HepG2 (cell line): Measurements from ENCODE around the gene SDC4. TPM values are rescaled to one million over a fixed set of nuclear protein-coding genes. Genes with fewer than 3 reads are reported as not detected.

Experiments used
- AHDC1 ChIP-seq: sonication (generic); formaldehyde crosslinking; IDR thresholded peaks from 2 replicates; pipeline ENCODE4 v1.5.1; 2020; ENCODE audit warnings: mild to moderate bottlenecking, missing genetic modification reagents, borderline replicate concordance
- ATF3 ChIP-seq: sonication (generic); formaldehyde crosslinking; IDR thresholded peaks from 2 replicates; pipeline ENCODE4 v1.4.0; 2020; ENCODE audit warnings: missing genetic modification reagents
- HMG20B ChIP-seq: conservative IDR thresholded peaks from 2 replicates; pipeline ENCODE4 v1.6.1; 2016; ENCODE audit warnings: missing genetic modification reagents, missing compliant biosample characterization
- HNF1A ChIP-seq, 2 experiments: sonication (generic) in 1 of 2; formaldehyde crosslinking in 1 of 2; IDR thresholded peaks; 2 replicates each; pipeline versions ENCODE4 v1.4.0 to v1.6.1; 2016 to 2020; ENCODE audit warnings: borderline replicate concordance in 1 of 2, low read depth in 1 of 2, mild to moderate bottlenecking in 1 of 2, missing genetic modification reagents in 1 of 2
- MAZ ChIP-seq, 2 experiments: sonication (generic) in 1 of 2; formaldehyde crosslinking in 1 of 2; IDR thresholded peaks; 2 replicates each; pipeline versions ENCODE4 v1.5.0 to v1.6.1; 2012 to 2020; ENCODE audit warnings: low read depth in 2 of 2, mild to moderate bottlenecking in 2 of 2, borderline replicate concordance in 1 of 2, improper control_type of control experiment in 1 of 2, low read length in 1 of 2, missing genetic modification reagents in 1 of 2, moderate library complexity in 1 of 2
- PHF5A ChIP-seq: IDR thresholded peaks from one replicate; pipeline ENCODE4 v1.6.1; 2018; ENCODE audit warnings: low read depth, missing genetic modification reagents; ENCODE audit not compliant: unreplicated experiment
- POLR2AphosphoS2 ChIP-seq: IDR thresholded peaks from 2 replicates; pipeline ENCODE4 v1.6.1; 2011; ENCODE audit warnings: low read depth, low read length, improper control_type of control experiment
- RAD51 ChIP-seq: fragments of 450-650 bp; IDR thresholded peaks from 2 replicates; pipeline ENCODE4 v1.6.1; 2016; ENCODE audit warnings: borderline replicate concordance
- SP5 ChIP-seq: IDR thresholded peaks from 2 replicates; pipeline ENCODE4 v1.6.1; 2016; ENCODE audit warnings: low read depth, borderline replicate concordance
- ZBTB46 ChIP-seq: sonication (generic); formaldehyde crosslinking; IDR thresholded peaks from 2 replicates; pipeline ENCODE4 v1.4.0; 2020; ENCODE audit warnings: mild to moderate bottlenecking, missing genetic modification reagents, borderline replicate concordance
- ZBTB8A ChIP-seq: sonication (generic); formaldehyde crosslinking; IDR thresholded peaks from 2 replicates; pipeline ENCODE4 v1.4.0; 2020; ENCODE audit warnings: mild to moderate bottlenecking, low read depth, missing genetic modification reagents, borderline replicate concordance
- ZNF432 ChIP-seq: sonication (generic); formaldehyde crosslinking; IDR thresholded peaks from 2 replicates; pipeline ENCODE4 v1.5.0; 2020; ENCODE audit warnings: missing genetic modification reagents, mild to moderate bottlenecking, borderline replicate concordance
- ZNF782 ChIP-seq: sonication (generic); formaldehyde crosslinking; IDR thresholded peaks from 2 replicates; pipeline ENCODE4 v1.4.0; 2020; ENCODE audit warnings: missing genetic modification reagents, mild to moderate bottlenecking, borderline replicate concordance
- ZNF816 ChIP-seq: sonication (generic); formaldehyde crosslinking; IDR thresholded peaks from 2 replicates; pipeline ENCODE4 v1.8.0; 2022; ENCODE audit warnings: missing genetic modification reagents, mild to moderate bottlenecking, borderline replicate concordance
- polyA plus RNA-seq, 8 experiments: library from polyadenylated mRNA; depleted of rRNA in 3 of 8; stranded (reverse) in 7 of 8; unstranded in 1 of 8; fragments of >200 nt; fragmentation: Illumina TruSeq in 4 of 8; extraction: Trizol in 4 of 8; gene quantifications; 2 replicates each; pipeline versions ENCODE4 v1.2.1 to v1.2.3, GENCODE V29; 2011 to 2016; ENCODE audit warnings: low read depth in 4 of 8, missing spikeins in 1 of 8, mixed read lengths in 1 of 8; ENCODE audit not compliant: insufficient read depth in 1 of 8
- total RNA-seq, 5 experiments: library from RNA; depleted of rRNA; stranded (reverse); fragments of >200 nt; fragmentation: Illumina TruSeq; extraction: Trizol; gene quantifications; 2 replicates each; pipeline ENCODE4 v1.2.3, GENCODE V29; 2016; ENCODE audit warnings: low read depth in 1 of 5

SDC4 gene
- total and polyA plus RNA-seq, 2 of the 13 experiments (the other 11 are each of a cell fraction or from before 2014, with no cell fraction given): 49.0 to 65.1 TPM

- TF ChIP-seq ZBTB46 (CRISPR knock-in tag) (0 out of 2 replicates have a peak, but pooled peaks have one; percentile 3), ZNF782 (CRISPR knock-in tag) (no peak), SP5 (peak; percentile 57; the same call in 1 of the 2 replicates), HMG20B (CRISPR knock-in tag) (peak; percentile 11; the same call in 1 of the 2 replicates), ZNF432 (0 out of 2 replicates have a peak, but pooled peaks have one; percentile 44), POLR2AphosphoS2 (peak; percentile 36), HNF1A (IDR thresholded peaks at IDR 0.05; ENCODE audit: low read depth) (peak; percentile 33; the same call in 1 of the 2 replicates), HNF1A (CRISPR knock-in tag; IDR thresholded peaks at IDR 0.05; ENCODE audit: borderline replicate concordance) (peak; percentile 75), ZBTB8A (CRISPR knock-in tag) (no peak), MAZ (IDR thresholded peaks at IDR 0.05; ENCODE audit: borderline replicate concordance, low read depth, low read length) (0 out of 2 replicates have a peak, but pooled peaks have one; percentile 45), MAZ (CRISPR knock-in tag; IDR thresholded peaks at IDR 0.05; ENCODE audit: low read depth) (peak; percentile 22; the same call in 1 of the 2 replicates), RAD51 (no peak), ZNF816 (peak; percentile 84), ATF3 (CRISPR knock-in tag) (peak; percentile 86), AHDC1 (CRISPR knock-in tag) (peak; percentile 83), PHF5A (CRISPR knock-in tag) (peak; percentile 36)
Observed at GRCh38 chr20:45344168-45344860, 3.9 kb downstream of the SDC4 start (continued).
